ENCODE data around the gene ARMCX2.
"Not testable (repeated sequence)": the region's sequence is repeated elsewhere in the genome, so short reads cannot be mapped to it uniquely, and the experiment has no call there.

Gene ARMCX2

DNA sequence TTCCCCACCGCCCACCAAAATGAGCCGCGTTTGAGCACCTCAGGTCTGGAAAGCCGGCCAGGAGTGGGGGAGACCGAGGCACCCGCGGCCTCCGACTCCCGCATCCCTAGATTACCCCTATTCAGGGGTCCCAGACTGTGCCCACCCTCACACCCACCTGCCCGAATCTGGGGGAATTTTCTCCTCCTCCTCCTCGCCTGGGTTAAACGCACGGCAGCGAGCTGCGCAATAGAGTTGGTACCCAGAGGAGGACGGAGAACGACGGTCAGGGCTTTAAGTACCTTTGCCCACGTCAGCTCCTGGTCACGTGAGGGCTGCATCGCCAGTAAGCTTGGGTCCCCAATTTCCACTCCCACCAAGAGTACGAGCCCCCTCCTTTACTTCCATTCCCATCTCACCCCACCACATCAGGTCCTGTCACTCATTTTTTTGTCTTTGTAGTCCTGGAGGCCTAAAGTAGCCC lies at the start of gene ARMCX2:
Gene ARMCX2, minus strand, starts transcription at position 250 of the 463 bp plus-strand sequence. CDS start 2,262 bp downstream, outside the sequence.
- peak; percentile 69 for DNase-seq

DNA sequence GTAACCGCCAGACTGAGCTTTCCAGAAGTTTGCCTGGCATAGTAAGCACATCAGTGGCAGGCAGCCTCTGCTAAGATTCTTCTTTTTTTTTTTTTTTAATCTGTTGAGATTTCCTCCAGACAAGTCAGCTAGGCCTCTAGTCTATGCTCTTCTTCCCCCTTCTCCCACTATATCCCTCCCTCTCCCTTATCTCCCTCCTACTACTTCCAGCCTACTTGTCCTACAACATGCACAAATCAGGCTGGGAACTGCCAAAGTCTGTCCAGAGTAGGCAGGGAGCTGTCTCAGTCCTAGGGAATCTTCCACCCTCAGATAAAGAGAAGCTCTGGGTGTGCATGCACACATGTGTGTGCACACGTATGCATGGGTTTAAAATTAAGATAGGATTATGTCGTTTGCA lies 49.7 kb upstream of the ARMCX2 start:
- no peak for DNase-seq

DNA sequence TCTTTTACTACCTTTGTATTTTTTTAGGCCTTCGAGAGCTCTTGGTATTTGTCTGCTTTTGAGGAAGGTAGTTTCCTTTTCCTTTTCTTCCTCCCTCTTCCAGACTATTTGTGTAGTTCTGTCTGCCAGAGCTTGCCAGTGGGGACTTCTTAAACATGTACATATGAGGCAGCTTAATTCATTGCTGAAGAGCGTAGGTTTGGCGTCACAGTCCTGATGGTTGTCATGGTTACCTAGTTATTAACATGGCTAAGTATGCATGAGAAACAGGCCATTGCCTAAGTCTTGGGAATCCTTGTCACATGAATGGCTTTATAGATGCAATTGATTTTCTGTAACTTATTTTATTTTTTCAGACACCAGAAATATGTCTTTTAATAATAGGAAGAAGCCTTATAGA lies 48.5 kb upstream of the ARMCX2 start:
- no peak for DNase-seq

DNA sequence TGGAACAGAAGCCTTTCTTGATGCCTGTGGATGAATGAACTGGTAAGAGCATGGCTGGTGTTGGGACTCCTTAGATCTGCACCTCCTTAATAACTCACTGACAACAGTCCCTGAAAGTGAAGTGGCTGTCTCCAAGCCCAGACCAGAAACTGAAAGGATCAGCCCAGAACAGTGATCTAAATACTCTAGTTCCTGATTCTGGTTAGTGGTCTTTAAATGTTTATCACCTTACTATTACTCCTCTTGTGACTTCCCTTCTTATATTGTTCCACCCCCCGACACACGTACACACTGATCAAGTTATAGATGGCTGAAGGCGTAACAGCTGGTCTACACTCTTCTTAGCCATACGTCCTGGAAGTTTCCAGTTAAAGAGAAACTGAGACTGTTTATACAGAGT lies 33.8 kb upstream of the ARMCX2 start:
- no peak for DNase-seq

DNA sequence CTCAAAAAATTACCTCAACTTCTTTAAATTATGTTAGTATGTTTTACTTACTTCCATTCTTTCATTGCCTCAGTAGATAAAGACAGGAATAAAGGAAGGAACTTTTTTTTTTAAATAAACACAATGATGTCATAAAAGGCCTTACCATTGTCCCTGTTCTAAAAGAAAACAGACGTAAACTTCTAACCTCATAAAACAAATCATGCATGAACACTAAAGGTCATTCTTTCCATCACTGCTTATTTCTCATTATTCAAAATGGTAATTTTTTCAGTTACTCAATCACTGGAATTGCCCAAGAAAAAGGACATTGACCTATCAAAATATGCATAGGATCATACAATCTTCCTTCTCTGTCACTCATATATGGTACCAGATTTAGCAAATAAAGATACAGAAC lies 32.2 kb upstream of the ARMCX2 start:
- DNase-seq: no peak

DNA sequence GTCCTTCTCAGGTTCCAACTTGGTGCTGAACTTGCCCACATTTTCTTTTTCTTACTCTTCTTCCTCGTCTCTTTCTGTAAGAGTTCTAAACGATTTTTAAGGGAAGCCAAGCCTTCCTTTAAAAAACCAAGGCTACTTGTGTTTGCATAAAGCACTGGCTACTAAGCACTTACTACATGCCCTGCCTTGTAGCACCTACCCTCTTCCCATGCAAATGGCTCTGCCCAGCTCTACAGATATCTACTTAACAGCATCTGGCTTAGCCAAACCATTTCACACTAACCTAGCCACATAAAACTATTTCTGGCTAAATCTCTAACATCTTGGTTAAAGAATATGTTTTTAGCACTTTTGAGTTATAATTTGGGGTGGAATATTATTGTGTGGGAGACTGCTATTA lies 26.9 kb upstream of the ARMCX2 start:
- DNase-seq: no peak

DNA sequence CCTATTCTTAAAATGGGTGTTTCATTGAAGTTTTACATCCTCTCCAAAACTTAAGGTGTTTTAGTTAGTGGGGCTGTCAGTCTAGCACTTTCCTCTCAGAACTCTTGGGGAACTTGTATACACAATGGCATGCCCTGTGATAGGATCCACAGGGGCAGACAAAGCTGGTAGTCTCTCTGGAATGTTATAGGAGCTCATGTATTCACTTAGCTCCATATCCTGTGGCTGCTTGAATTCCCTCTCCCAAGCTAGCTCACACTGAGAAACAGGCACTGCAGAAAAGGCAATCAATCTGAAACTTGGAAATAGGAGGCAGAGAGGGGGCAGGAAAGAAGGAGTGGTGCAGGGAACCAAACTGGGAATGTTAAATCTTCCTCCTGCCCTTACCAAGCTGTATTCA lies 26.3 kb upstream of the ARMCX2 start:
- no peak for DNase-seq

DNA sequence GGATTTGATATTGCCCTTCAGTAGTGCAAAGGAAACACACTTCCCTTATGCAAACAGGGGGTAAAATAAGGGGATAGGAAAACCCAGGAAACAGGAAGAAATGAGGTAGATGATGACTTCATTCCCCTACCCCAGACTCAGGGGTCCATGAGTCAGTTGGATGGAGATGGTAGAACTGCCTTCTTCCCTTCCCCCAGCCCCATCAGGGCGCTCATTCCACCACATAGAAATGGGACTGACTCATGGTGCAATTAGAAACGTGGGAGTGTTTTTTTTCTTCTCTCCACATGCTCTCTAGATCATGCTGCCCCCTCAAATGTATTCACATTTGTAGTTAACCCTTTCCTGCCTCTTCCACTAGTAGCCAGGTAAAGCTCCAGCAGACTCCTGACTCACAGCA lies 23.1 kb upstream of the ARMCX2 start:
- no peak for DNase-seq

DNA sequence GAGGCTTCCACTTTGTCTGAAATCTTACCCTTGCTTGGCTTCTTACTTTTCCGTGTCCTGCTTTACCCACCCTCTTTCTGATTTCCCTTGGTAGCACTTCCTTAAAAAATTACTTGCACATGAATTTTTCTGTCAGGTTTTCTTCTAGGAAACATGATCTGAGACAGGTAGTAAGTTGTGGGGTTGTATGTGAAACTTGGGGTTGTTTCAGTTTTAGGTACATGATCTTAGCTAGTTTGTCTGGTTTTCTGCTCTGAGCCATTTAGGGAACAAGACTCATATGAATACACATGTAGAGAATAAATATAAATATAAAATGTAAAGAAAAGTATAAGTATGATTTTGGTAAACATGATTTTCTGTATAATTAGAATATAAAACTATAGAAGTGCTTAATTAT lies 17.4 kb upstream of the ARMCX2 start:
- no peak for DNase-seq

DNA sequence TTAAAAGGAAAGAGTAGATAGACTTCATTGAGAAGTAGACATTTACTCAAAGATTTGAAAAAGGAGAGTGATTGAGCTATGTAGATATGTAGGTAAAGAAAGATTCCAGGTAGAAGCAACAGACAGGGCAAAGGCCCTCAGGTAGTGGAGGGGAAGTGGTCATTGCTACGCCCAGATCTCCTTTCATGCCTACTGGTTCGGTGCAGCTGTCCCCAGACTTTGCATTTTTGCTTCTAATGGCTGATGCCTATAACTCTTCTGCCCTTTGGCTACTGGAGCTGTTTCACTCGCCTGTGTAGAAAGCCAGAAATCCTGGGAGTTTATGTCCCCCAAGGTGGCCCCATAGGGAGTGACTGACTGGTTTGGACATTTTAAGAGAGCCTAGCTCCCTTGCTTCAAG lies 16.9 kb upstream of the ARMCX2 start:
- DNase-seq: no peak

DNA sequence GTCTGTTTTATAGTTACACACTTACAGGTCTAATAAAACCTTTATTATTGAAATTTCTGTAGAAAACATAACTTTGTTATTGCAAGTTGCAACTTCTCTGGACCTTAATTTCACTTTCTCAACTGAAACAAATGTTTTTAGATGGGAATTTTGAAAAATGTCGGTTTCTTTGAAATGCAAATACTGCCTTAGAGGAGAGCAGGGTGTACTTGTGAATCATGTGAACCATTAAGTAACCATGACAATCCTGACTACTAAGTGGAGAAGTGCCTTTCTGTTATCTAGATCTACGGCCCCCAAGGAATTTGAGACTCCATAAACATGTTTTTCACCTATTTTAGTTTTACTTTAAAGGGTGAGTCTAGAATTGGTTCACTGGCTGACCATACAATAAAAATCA lies 8.5 kb upstream of the ARMCX2 start:
- no peak for DNase-seq

DNA sequence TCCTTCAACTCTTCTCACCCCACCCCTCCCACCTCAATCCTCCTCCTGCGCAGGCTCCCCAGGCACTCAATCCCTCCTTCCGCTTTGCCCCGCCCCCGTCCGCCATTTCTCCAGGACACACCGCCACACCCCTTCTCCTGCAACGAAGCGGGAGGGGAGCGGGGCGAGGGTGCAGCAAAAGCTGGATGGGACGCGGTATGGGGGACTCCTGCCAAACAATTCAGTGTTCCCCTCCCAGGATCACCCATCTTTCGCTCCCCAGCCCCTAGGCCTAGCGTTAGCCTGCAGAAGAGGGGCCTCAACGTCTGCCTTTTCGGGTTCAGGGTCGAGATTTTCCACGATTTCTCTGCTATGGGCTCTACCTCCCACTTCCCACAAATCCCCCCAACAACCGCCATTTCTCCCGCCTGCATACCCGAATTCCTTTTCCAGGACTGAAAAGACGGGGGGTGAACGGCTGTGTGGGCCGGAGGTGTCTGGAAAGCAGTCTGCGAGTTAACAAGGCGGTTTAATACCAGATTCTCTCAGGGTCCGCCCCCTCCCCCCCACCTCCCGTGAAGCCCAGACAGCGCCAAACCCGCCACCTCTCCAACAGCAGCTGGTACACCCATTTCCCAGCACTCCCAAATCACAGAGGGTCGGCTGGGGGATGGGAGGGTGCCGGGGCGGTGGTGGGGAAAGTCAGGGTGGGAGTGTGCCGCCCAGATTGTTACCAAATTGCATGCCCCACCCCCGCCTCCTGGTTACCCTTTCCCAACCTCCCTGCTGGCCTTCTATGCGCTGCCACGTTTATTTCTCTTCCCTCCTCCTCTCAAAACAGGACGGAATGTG lies 774 bp downstream of the ARMCX2 start:
- peak; percentile 71 for DNase-seq

DNA sequence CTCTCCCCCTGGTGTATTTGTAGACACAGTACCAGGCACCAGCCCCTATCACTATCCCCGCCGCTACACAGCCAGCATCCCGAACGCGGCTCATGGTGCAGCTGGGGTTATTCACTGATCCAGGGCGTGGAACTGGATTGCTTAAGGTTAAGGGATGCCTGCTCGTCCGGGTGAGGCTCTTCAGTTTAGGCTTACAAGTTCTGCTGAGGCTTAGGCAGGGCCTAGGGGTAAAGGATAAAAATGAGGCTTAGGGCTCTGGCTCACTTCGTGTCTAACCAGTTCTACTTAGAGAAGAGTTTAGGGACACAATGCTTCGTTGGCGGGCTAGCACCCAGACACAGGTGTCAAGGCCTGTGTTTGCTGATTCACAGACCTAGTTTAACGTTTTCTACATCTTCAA lies 2.2 kb downstream of the ARMCX2 start:
- no peak for DNase-seq

DNA sequence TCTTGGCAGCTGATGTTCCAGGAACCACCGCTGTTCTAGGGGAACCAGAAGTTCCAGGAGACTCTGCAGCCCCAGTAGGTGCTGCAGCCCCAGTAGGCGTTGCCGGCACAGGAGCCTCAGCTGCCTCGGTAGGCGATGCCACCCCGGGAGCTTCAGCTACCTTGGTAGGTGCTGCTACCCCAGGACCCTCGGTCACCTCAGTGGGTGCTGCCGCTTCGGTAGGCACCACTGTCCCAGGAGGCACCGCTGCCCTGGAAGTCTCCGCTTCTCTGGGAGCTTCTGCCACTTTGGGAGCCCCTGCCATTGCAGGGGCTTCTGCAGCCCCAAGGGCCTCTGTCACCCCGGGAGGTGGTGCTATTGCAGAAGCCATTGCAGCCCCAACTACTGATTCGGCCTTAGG lies 2.8 kb downstream of the ARMCX2 start:
- DNase-seq: no peak

DNA sequence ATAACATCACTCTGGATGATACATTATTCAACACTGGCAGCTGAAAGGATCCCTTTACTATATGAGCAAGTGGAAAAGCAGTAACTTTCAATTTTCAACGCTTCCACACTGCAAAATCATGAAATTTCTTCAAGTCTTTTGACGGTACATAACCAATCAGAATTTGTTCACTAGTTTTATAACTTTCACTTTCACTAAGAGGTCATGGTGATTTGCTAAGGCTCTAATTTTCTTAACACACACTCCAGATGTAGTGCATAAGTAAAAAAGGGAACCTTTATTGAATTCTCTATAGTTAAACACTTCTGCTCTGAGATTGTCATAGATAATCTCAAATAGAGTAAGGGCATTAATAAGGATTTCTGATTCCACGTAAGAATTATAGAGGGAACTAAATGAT lies 4.1 kb downstream of the ARMCX2 start:
- no peak for DNase-seq

DNA sequence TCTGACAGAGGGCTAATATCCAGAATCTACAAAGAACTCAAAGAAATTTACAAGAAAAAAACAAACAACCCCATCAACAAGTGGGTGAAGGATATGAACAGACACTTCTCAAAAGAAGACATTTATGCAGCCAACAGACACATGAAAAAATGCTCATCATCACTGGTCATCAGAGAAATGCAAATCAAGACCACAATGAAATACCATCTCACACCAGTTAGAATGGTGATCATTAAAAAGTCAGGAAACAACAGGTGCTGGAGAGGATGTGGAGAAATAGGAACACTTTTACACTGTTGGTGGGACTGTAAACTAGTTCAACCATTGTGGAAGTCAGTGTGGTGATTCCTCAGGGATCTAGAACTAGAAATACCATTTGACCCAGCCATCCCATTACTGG lies 11.9 kb downstream of the ARMCX2 start:
- DNase-seq: not testable (repeated sequence)

DNA sequence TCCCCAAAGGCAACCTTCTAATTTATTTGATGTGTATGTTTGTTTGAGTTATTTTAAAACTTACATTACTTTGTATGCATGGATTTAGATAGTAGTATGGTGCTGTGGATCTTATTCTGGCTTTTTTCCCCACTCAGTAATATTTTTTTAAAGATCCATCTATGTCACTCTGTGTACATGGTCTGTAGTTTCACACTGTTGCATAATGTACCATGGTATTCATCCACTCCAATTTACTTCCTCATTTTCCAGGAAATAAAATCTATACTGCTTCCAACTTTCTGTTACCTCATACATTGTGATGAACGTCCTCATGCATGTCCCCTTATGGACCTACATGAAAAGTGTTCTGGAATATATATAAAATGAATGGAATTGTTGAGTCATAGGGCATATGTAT lies 17.6 kb downstream of the ARMCX2 start:
- DNase-seq: no peak

DNA sequence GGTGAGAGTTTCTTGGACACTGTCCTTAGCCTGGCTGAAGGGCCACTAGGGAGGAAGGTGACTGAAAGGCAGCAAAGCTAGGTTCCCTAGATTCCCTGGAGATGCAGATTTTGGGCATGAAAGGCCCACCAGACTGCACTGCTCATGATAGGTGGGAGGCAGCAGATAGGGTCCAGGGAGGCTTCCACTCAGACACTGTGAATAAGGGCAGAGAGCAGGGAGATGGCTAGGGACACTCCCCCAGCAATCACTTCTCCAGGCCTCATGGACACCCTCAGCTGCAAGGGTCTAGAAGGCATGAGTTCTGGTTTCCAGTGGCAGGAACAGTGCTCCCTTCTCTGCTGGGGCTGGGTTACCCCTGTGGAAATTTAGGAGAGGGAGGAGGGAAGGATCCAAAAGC lies 20.1 kb downstream of the ARMCX2 start:
- DNase-seq: no peak

DNA sequence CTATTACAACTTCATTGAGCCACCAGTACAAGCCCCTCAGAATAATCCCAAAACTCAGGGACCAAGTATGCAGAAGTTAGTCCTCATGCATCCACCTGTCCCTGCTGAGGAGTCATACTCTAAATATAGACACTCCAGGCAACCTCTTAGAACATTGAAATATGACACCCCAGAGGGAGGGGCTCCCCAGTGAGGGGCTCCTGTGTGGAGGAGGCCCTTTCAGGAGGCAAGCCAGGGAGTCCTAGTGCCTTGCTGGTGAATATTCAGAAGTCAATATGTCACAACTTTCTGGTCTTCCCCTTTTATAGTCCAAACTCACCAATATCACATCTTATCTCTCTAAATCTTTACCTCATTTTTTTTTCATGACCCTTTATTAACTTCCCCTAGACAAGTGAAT lies 40.3 kb downstream of the ARMCX2 start:
- DNase-seq: peak; percentile 4

DNA sequence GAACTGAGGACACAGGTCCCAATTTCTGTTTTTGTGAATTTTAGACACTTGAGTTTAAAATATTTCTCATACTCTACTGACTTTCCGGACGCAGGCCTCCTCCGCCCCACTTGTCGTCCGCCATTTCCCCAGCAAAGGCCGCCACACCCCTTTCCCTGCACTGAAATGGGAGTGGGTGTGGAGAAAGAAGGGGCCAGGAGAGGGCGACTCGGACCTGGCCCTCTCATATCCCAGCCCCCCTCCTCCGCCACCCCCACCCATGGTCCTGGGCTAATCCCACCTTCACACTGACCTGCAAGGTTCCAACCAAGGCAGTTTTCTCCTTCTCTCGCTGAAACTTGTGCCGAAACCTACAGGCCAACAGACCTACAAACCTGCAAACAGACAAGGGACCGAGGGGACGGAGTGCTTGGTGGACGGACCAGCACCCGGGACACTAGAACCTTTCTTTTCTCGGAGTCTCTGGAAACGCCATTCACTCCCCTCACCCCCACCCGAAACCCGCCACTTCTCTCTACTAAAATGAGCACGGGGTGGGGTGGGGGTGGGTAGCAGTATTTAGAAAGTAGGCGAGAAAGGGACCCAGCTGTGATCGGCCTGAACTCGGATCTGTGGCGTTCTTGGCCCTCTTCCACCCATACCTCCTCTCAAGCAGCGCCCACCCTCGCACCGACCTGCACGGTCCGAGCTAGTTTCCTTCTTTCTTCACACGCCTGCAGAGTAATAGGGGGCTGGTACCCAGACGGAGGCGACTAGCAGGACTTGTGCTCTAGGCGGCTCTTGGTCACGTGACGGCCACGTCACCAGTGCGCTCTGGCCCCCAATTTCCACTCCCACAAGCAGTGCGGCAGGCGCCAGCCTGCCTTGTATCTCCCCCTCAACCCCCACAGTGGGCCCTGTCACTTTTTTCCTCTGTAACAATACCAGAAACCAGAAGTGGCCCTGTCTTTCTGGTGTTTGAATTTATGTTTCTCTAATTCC lies 42.1 kb downstream of the ARMCX2 start, which contains the start of gene ARMCX6:
Gene ARMCX6, minus strand, starts transcription at position 790 of the 981 bp plus-strand sequence. CDS start 1,380 bp downstream, outside the sequence.
- DNase-seq: peak; percentile 68

DNA sequence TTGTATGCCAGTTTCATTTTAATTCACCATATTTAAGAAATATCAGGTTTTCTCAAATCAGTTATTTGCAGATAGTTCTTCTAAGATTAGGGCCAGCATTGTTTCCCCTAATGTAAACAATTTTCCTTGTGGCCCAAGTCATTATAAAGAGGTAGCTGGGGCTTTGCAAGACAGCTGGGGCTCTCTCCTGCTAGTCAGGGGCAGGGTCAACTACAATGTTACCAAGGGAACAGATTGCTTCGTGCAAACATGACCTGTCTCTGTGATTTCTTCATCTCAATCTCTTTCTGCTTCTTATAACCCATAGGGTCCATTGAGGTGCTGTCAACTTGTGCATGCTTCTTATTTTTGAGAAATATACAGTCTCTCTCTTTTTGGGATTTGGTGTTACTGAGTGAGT lies 53.9 kb downstream of the ARMCX2 start:
- DNase-seq: no peak
